PC-9 (cell line): Measurements from ENCODE around the gene MRPS34. TPM values are rescaled to one million over a fixed set of nuclear protein-coding genes. Genes with fewer than 3 reads are reported as not detected.

Source experiments
- BruUV-seq: library from RNA; stranded (reverse); fragments of 400-500 nt; replicated peaks from 2 replicates; lab custom pipeline; 2021; lab: Mats Ljungman, UMichigan
- CTCF ChIA-PET: fragments of 300-600 bp; sonication (Branson Sonifier 250); formaldehyde crosslinking; loops from one replicate; lab custom pipeline; 2022; ENCODE audit warnings: antibody characterized with exemption; lab: Charles Lee
- POLR2A ChIA-PET: fragments of 300-600 bp; sonication (Branson Sonifier 250); formaldehyde crosslinking; loops from one replicate; lab custom pipeline; 2022; ENCODE audit warnings: antibody characterized with exemption; ENCODE audit not compliant: unreplicated experiment; lab: Charles Lee
- DNase-seq, 2 experiments: peaks; one replicate each; pipeline versions ENCODE4 v3.0.0 to v3.0.0-alpha.2; 2015 to 2022; ENCODE audit warnings: mixed read lengths in 1 of 2
- H2AFZ ChIP-seq: fragments of 200-600 bp; sonication (generic); 2 replicates; pipeline ENCODE4 v1.8.1; 2017; ENCODE audit warnings: antibody characterized with exemption
- H3F3A ChIP-seq: fragments of 200-600 bp; sonication (generic); 2 replicates; pipeline ENCODE4 v1.8.1; 2017; ENCODE audit warnings: antibody characterized with exemption, mild to moderate bottlenecking, low read depth; ENCODE audit not compliant: insufficient read depth
- H3K27ac ChIP-seq: fragments of 200-600 bp; sonication (generic); 2 replicates; pipeline ENCODE4 v1.6.1; 2016; ENCODE audit warnings: mixed run types
- H3K27me3 ChIP-seq: fragments of 200-600 bp; sonication (generic); 2 replicates; pipeline ENCODE4 v1.6.1; 2016; ENCODE audit warnings: low read depth, mixed run types; ENCODE audit not compliant: insufficient read depth
- H3K36me3 ChIP-seq: fragments of 200-600 bp; sonication (generic); 2 replicates; pipeline ENCODE4 v1.6.1; 2016; ENCODE audit warnings: low read depth, mixed run types
- H3K4me1 ChIP-seq: fragments of 200-600 bp; sonication (generic); replicated peaks from 2 replicates; pipeline ENCODE4 v1.6.1; 2016; ENCODE audit warnings: mixed run types; ENCODE audit not compliant: insufficient read depth
- H3K4me2 ChIP-seq: fragments of 200-600 bp; sonication (generic); 2 replicates; pipeline ENCODE4 v1.6.1; 2017; ENCODE audit warnings: mixed run types
- H3K4me3 ChIP-seq: fragments of 200-600 bp; sonication (generic); 2 replicates; pipeline ENCODE4 v1.6.1; 2016; ENCODE audit warnings: mixed run types
- H3K79me2 ChIP-seq: fragments of 200-600 bp; sonication (generic); 2 replicates; pipeline ENCODE4 v1.6.1; 2017; ENCODE audit warnings: low read depth, mixed run types
- H3K9me2 ChIP-seq: fragments of 200-600 bp; sonication (generic); 2 replicates; pipeline ENCODE4 v1.8.1; 2017; ENCODE audit warnings: mild to moderate bottlenecking; ENCODE audit not compliant: insufficient read depth
- H3K9me3 ChIP-seq: fragments of 200-600 bp; sonication (generic); 2 replicates; pipeline ENCODE4 v1.8.1; 2016; ENCODE audit warnings: low read depth; ENCODE audit not compliant: insufficient read depth
- H4K20me1 ChIP-seq: fragments of 200-600 bp; sonication (generic); 2 replicates; pipeline ENCODE4 v1.8.1; 2017; ENCODE audit not compliant: insufficient read depth
- CTCF ChIP-seq: fragments of 200-600 bp; sonication (generic); conservative IDR thresholded peaks from 2 replicates; pipeline ENCODE4 v1.6.1; 2017; ENCODE audit warnings: mixed run types, antibody characterized with exemption, mild to moderate bottlenecking, moderate library complexity
- EZH2 ChIP-seq: fragments of 200-600 bp; sonication (generic); IDR thresholded peaks from 2 replicates; pipeline ENCODE4 v1.8.0; 2017; ENCODE audit warnings: antibody characterized with exemption, low read depth
- intact Hi-C: fragments of 100-400 bp; cut with micrococcal nuclease; formaldehyde crosslinking; loops from one replicate; pipeline ENCODE4 v1.10.0; 2022; ENCODE audit not compliant: unreplicated experiment
- total RNA-seq: library from RNA; stranded (reverse); gene quantifications from 2 replicates; pipeline ENCODE4 v1.2.3, GENCODE V29; 2021

MRPS34 gene
- total RNA-seq, 1 experiment from 2014 or later: 201 TPM

- peaks cover 32% of the 10 kb centered on the region for H3K79me2 ChIP-seq
- H3K9me3 ChIP-seq: no peaks in the 10 kb centered on the region
- H4K20me1 ChIP-seq: peaks cover 18% of the 10 kb centered on the region
- H3K9me2 ChIP-seq: no peaks in the 10 kb centered on the region
- no peak overlapping the region for H2AFZ ChIP-seq
- peaks cover 7% of the 10 kb centered on the region for H3K4me1 ChIP-seq
- no peak for DNase-seq
- POLR2A ChIA-PET: no interaction called here
- no peak for TF ChIP-seq CTCF
- TF ChIP-seq EZH2: no peak
- H3K36me3 ChIP-seq: no peaks in the 10 kb centered on the region
- H3K27ac ChIP-seq: no peak overlapping the region
- no TSS peak for BruUV-seq
- no peaks in the 10 kb centered on the region for H3F3A ChIP-seq
- CTCF ChIA-PET: no interaction called here
- no peak overlapping the region for H3K4me2 ChIP-seq
- H3K27me3 ChIP-seq: no peaks in the 10 kb centered on the region
- H3K4me3 ChIP-seq: no peak overlapping the region
- intact Hi-C loops: no loop called here
These were observed 15.3 kb upstream of the MRPS34 start for GRCh38 chr16:1788095-1788707.

- H3K79me2 ChIP-seq: peaks cover 35% of the 10 kb centered on the region
- intact Hi-C loops: no loop called here
- TF ChIP-seq CTCF (no peak), EZH2 (no peak)
- no TSS peak for BruUV-seq
- H4K20me1 ChIP-seq: peaks cover 18% of the 10 kb centered on the region
- ChIA-PET POLR2A (no interaction called here), CTCF (no interaction called here)
- H3K4me3 ChIP-seq: no peak overlapping the region
- no peaks in the 10 kb centered on the region for H3F3A ChIP-seq
- H3K9me2 ChIP-seq: no peaks in the 10 kb centered on the region
- H3K4me1 ChIP-seq: peaks cover 7% of the 10 kb centered on the region
- no peak overlapping the region for H3K27ac ChIP-seq
- H3K4me2 ChIP-seq: no peak overlapping the region
- no peaks in the 10 kb centered on the region for H3K27me3 ChIP-seq
- H3K9me3 ChIP-seq: no peaks in the 10 kb centered on the region
- H2AFZ ChIP-seq: no peak overlapping the region
- DNase-seq: no peak
- H3K36me3 ChIP-seq: no peaks in the 10 kb centered on the region
These were observed 14.6 kb upstream of the MRPS34 start for GRCh38 chr16:1787322-1788094.

GRCh38 chr16:1787056-1787321, 14.1 kb upstream of the MRPS34 start:
- Histone ChIP-seq H3K36me3 (no peaks in the 10 kb centered on the region), H3K4me3 (no peak overlapping the region), H3K79me2 (peaks cover 35% of the 10 kb centered on the region), H4K20me1 (peaks cover 18% of the 10 kb centered on the region), H3K27ac (no peak overlapping the region), H3K4me2 (no peak overlapping the region), H3F3A (peaks cover under 1% of the 10 kb centered on the region; the same call in 1 of the 2 replicates), H2AFZ (no peak overlapping the region), H3K27me3 (no peaks in the 10 kb centered on the region), H3K4me1 (peaks cover 7% of the 10 kb centered on the region), H3K9me2 (no peaks in the 10 kb centered on the region), H3K9me3 (no peaks in the 10 kb centered on the region)
- DNase-seq: no peak
- intact Hi-C loops: no loop called here
- TF ChIP-seq EZH2 (no peak), CTCF (no peak)
- BruUV-seq: no TSS peak
- ChIA-PET POLR2A (no interaction called here), CTCF (no interaction called here)
